Esophagus squamous epithelium (tissue), 4 donors: ENCODE results near the gene STK31.

ENCODE experiments used
- CTCF ChIP-seq, 6 experiments: fragments of 450-650 bp in 4 of 6; fragments of 200-600 bp in 2 of 6; sonication (generic) in 2 of 6; IDR thresholded peaks; one replicate each; pipeline ENCODE4 v1.5.1; 2016 to 2019; ENCODE audit warnings: antibody characterized with exemption in 6 of 6, mild to moderate bottlenecking in 4 of 6, moderate library complexity in 4 of 6
- POLR2A ChIP-seq, 4 donors: fragments of 450-650 bp; IDR thresholded peaks; one replicate each; pipeline ENCODE4 v1.6.1; 2017; ENCODE audit warnings: antibody characterized with exemption in 4 of 4, mild to moderate bottlenecking in 4 of 4, moderate library complexity in 3 of 4

GRCh38 chr7:23864973-23865372 lies 155.0 kb downstream of the STK31 start:
- TF ChIP-seq CTCF (IDR thresholded peaks at IDR 0.05) = no peak
- TF ChIP-seq POLR2A (IDR thresholded peaks at IDR 0.05) = no peak
